Esophagus muscularis mucosa (tissue), 4 donors: ENCODE results near the gene KYAT1.

Experiments
- CTCF ChIP-seq, 3 experiments: fragments of 200-600 bp in 2 of 3; fragments of 450-650 bp in 1 of 3; sonication (generic) in 2 of 3; IDR thresholded peaks; one replicate each; pipeline ENCODE4 v1.5.1; 2017 to 2019; ENCODE audit warnings: antibody characterized with exemption in 3 of 3, mild to moderate bottlenecking in 2 of 3, moderate library complexity in 1 of 3
- EP300 ChIP-seq: sonication (generic); formaldehyde crosslinking; IDR thresholded peaks from one replicate; pipeline ENCODE4 v1.6.1; 2017; ENCODE audit warnings: antibody characterized with exemption
- POLR2A ChIP-seq: fragments of 450-650 bp; IDR thresholded peaks from one replicate; pipeline ENCODE4 v1.6.1; 2017; ENCODE audit warnings: antibody characterized with exemption, moderate library complexity, mild to moderate bottlenecking, low read depth
- POLR2AphosphoS5 ChIP-seq, 2 donors: sonication (generic); formaldehyde crosslinking; IDR thresholded peaks; one replicate each; pipeline ENCODE4 v1.6.1; 2017; ENCODE audit warnings: antibody characterized with exemption in 2 of 2

- TF ChIP-seq CTCF (IDR thresholded peaks at IDR 0.05) (peak in 2 of 3 experiments; percentile 9 to 13), POLR2A (no peak), POLR2AphosphoS5 (IDR thresholded peaks at IDR 0.05) (peak in 1 of 2 donors; percentile 9), EP300 (no peak)
Observed at GRCh38 chr9:128921881-128922763, 40.4 kb upstream of the KYAT1 start.
